Fibroblast of lung (primary cell): ENCODE measurements around the gene ISL1.

Source experiments
- CTCF ChIP-seq, 2 donors: IDR thresholded peaks in 1 of 2; conservative IDR thresholded peaks in 1 of 2; 1 replicate in 1 of 2; 2 replicates in 1 of 2; pipeline ENCODE4 v1.5.1; 2011 to 2012; ENCODE audit warnings: low read length in 2 of 2, control low read depth in 1 of 2, inconsistent platforms in 1 of 2, low read depth in 1 of 2, mild to moderate bottlenecking in 1 of 2
- EZH2 ChIP-seq: IDR thresholded peaks from 2 replicates; pipeline ENCODE4 v1.5.1; 2012; ENCODE audit warnings: low read length, control low read depth, mild to moderate bottlenecking; ENCODE audit errors: missing control alignments

GRCh38 chr5:51376509-51376908 is 6.7 kb upstream of the ISL1 start:
- no peak for TF ChIP-seq CTCF (conservative IDR thresholded peaks at IDR 0.05 in 1 of 2, IDR thresholded peaks at IDR 0.05 in 1 of 2; ENCODE audit: low read depth in 1 of 2, low read length in 2 of 2)
- no peak for TF ChIP-seq EZH2
